Activated CD8-positive, alpha-beta memory T cell treated with anti-CD3 and anti-CD28 coated beads for 48 hours (primary cell): Measurements from ENCODE around the gene CMIP.
"Not testable (repeated sequence)": the region's sequence is repeated elsewhere in the genome, so short reads cannot be mapped to it uniquely, and the experiment has no call there.

Experiments
- DNase-seq, 3 experiments: peaks; one replicate each; pipeline ENCODE4 v3.0.0-alpha.2; 2020; ENCODE audit warnings: low read depth in 2 of 3, low spot score in 2 of 3

The CMIP gene

DNA sequence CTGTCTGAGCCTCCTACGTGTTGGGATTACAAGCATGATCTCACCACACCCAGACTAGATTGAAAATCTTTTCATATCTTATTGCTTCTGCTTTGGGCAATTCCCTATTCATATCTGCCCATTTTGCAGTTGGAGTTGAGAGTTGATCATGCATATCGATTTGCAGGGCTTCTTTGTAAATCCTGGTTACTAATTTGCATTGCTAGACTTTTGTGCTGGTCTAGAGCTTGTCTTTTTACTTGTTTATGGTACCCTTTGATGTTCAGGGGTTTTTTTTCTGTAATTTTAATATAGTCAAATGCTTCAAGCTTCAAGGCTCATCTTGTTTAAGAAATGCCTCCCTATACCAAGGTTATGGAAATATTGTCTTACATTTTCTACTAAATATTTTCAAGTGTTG, 23.5 kb upstream of the CMIP start:
- DNase-seq, result no peak

DNA sequence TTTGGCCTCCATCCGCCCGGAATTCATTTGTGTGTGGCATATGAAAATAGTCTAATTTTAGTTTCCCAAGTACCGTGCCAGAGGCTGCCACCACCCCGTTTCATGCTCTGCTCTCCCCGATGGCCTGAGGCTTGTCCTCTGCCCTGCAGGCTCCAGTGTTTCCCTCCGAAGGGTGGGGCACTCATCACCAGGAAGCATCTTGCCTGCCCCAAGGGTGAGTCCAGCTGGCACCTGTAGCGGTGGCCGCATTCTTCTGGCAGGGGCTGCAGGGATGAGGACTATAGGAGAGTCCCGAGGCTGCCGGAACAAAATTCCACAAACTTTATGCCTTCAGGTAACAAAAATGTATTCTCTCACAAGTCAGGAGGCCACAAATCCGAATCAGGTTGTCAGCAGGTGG, 23.1 kb upstream of the CMIP start:
- DNase-seq, result no peak

DNA sequence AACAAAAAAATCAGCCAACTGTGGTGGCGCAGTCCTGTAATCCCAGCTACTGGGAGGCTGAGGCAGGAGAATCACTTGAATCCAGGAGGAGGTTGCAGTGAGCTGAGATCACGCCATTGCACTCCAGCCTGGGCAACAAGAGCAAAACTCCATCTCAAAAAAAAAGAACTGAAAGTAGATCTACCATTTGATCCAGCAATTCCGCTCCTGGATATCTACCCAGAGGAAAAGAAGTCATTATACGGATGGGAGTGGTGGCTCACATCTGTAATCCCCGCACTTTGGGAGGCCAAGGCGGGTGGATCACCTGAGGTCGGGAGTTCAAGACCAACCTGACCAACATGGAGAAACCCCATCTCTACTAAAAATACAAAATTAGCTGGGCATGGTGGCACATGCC, 22.5 kb upstream of the CMIP start:
- not testable (repeated sequence) for DNase-seq

DNA sequence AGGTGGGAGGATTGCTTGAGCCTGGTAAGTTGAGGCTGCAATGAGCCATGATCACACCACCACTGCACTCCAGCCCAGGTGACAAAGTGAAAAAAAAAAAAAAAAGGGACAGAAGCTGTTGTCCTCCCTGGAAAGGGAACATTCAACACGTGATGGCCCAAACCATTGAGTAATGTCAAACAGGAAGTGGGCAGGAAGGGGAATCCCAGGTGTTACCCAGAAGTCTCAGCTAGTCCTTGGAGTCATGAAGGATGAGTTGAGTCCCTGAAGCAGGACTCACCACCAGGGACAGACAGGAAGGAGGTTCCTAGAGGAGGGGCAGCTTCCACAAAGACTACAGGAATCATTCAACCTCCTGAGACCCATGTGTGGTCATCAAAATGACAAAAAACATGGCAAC, 19.8 kb upstream of the CMIP start:
- DNase-seq, result no peak

DNA sequence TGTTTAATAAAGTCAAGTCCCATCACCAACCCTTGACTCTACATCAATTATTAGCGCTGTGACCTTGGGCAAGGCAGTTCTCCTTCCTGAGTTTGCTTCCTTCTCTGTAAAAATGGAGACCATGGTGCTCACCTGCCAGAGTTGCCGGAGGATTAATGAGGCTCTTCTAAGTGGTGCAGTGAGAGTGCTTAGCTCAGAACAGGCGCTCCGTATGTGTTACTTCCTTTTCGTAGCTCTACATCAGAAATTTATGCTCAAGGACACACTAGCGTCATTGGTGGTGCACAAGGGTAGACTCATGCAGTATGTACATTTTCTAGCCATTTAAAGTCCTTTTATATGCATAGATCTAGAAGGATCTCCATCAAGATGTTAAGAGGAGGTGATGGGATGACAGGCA, 17.4 kb upstream of the CMIP start:
- no peak for DNase-seq

DNA sequence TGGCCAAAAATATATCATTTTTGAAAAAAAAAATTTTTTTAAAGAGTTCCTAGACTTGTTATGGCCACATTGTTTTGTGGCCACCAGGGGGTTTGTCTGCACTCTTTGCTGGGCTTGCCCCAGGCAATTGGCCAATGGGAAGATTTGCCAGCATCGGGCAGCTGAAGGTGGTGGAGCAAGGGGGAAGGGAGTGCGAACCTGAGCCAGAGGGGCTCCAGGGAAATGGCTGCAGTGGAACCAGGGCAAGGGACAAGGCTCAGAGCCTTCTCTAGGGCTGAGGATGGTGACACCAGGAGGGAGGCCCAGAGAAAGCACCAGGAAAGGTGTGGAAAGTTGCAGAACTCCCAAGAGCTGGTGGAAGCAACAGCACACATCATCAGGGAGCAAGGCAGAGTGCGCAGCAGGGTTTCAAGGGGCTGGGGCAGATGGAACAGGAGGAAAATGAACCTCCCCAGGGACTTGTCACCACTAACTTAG, 15.5 kb upstream of the CMIP start:
- DNase-seq, result no peak

DNA sequence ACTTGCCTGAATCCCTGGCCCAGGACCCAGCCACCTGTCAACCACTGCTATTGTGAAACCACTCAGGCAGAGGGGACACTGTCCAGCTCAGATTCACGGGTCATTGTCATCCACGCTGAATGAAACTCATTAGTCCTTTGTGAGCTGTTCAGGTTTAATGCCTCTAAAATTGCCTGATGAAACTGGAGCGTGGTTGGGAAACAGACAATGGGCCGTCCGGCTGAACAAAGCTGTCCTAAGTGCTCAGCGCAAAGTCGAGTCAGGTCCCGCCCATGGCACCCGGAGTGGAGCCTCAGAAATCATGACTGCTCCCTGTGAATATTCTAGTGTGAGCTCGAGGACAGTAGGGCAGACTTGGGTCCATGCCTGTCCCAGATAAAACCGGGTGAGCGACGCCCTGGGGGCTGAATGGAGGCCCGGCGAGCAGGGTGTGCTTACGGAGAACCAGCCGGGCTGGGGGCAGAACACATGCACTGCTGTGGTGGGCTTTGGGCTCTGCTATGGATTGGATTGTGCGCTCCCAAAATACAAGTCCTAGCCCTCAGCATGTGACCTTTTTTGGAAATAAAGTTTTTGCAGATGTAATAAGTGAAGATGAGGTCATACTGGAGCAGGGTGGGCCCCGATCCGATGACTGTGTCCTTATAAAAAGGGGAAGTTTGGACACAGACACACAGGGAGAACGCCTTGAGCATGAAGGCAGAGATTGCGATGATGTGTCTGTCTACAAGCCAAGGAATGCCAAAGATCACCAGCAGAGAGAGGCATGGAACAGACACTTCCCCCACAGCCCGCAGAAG, 12.9 kb upstream of the CMIP start:
- no peak for DNase-seq

DNA sequence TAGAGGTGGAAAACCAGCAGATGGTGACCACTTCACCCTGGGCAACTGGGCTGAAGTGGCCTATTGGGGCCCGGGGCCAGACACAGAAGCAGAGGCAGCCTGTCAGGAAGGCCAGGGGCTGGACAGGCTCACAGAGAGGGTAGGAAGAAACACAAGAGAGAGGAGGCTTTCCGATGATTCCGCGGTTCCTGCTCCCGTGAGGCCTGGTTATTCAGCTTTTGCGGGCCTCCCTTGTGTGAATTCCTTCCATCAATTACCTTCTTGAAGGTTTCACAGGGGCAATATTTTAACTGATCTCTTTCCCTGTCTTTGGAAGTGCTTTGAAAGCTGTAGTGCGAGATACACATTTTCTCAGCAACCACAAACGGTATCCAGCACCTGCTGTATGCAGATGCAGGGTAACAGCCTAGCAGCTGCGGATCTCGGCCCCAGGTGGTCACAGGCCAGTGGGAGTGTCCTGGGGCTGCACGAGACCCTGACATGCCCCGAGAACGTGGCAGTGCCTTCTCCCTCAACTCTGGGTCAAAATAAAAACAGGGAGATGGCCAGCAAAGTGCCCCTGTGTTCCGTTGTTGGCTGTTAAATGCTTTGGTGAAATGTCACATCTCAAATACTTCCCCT, 11.6 kb upstream of the CMIP start:
- no peak for DNase-seq

DNA sequence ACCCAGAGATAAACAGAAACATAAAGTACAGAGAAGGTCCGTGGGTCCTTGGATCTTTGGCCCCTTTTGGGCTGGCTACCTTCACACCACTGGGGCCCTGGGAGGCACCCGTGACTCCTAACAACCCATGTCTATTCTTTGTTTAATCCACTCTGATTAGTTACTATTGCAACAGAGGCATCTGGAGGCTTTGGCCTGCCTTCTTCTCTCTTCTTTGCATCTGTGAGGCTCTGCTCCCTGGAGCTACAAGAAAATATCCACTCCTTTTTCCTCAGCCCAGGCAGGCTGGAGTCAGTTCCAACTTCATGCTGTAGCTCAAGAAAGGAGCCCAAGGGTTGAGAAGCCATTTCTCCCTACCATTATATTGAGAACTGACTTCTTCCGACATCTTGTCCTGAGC, 9.5 kb upstream of the CMIP start:
- no peak for DNase-seq

DNA sequence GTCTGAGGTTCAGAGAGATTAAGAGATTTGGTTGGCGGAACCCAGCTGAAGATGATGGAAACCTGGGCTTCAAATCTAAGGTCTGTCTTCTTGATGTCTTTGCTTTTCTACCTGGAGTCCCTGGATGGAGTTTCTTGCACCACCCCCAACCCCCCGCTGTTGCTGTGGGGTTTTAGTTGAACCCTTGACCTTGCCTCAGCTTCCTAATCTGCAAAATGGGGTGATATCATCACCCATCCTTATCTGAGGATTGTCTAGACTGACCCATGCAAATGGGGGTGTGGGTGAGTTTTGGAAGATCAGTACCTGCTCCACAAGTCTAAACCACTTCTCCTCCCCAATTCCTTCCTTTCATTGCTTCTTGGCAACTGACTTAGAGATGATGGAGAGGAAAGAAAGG, 9.0 kb upstream of the CMIP start:
- no peak for DNase-seq

DNA sequence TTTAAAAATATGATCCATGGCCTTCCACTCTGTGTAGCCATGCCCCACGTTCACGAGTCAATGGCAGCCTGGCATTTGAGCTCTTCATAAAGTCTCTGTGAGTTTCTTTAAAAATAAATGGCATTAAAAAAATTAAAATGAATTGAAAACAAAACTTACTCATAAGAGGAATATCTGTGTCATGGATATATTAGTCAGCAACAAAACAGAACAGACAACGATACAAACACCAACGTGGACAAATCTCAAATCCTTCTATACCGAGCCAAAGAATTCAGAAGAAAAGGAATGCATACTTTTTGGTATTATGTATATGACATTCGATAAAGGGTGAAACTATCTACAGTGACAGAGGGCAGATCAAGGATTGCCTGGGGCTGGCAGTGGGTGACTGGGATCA, 8.2 kb upstream of the CMIP start:
- no peak for DNase-seq

DNA sequence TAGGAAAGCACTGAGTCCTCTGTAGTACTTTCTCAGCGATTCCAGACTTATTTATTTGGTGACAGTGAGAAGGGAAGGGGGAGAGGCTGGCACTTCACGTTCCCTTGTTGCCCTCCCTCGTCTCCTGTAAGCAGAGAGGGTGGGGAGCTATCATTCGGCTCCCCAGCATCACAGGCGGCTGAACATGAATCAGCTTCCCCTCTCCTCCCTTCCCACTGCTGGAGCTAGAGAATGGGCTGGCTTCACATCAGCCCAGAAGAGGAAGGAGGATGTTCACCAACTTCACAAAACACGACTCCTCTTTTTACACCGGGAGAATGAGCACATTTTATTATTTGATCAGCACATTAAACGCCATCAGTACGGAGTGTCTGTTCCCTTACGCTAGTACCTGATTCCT, 6.7 kb upstream of the CMIP start:
- DNase-seq, result no peak

DNA sequence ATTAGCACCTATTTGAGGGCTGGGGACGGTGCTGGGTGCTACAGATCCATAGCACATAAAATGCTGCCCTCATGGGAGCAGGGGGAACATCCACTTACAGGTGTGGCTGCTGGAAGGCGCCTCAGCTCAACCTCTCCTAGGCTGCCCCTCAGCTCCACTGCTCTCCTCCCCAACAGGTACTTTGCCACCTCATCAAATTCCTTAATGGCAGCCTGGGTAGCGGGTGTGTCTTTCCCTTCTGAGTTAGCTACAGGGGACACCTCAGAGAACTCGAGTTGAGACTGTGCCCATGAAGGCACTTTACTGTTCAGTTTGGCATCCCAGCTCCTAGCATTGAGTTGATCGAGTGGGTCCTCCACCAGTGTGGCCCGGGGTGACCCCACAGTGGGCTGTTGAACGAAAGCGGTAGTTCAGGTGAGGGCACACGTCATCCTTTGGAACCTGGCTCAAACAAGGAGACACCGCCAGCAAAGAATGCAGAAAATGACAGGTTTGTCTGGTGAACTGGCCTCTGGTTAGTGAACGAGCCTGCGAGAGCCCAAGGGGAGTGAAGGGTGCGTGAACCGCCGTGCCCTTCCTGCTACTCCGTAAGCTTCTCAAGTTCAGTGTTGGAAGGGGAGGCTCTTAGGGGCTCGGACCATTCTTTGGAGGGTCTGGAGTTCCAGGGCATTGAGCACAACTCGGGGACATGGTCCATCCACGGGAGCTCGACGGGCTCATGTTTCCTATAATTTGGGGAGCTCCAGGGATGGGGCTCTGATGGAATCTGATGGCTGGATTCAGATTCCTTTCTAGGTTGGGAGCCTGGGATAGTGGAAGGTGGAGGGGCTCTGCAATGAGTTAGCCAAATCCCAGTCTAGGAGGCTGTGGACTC, 3.5 kb upstream of the CMIP start:
- no peak for DNase-seq

DNA sequence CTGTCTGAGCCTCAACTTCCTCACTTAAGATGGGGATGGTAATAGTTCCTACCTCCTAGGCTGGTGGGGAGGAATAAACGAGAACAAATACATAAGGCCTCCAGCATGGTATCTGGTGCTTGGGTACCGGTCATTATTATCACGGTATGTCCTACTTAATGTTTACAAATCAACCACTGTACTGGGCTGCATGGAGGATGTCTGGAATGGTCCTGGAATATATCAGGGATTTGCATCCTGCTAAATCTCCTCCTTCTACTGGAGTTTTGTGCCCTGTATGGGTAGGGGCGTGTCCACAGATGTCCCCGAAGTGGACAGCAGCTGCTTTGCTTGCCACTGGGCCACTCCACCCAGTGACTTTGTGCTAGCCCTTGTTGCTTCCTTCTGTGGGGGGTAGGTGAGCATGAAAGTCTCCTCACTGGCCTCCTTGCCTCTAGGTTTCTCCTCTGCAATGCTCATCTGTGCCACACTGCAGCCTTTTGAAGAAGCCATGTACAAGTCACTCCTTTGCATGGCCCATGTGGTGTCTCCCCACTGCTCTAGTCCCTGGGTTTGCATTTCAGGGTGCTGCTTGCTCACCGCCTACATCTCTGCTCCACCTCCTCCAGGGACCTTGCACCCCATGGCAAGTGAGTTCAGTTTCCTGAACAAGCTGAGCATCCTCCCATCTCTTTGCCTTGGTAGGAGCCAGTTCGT, 2.2 kb upstream of the CMIP start:
- no peak for DNase-seq

DNA sequence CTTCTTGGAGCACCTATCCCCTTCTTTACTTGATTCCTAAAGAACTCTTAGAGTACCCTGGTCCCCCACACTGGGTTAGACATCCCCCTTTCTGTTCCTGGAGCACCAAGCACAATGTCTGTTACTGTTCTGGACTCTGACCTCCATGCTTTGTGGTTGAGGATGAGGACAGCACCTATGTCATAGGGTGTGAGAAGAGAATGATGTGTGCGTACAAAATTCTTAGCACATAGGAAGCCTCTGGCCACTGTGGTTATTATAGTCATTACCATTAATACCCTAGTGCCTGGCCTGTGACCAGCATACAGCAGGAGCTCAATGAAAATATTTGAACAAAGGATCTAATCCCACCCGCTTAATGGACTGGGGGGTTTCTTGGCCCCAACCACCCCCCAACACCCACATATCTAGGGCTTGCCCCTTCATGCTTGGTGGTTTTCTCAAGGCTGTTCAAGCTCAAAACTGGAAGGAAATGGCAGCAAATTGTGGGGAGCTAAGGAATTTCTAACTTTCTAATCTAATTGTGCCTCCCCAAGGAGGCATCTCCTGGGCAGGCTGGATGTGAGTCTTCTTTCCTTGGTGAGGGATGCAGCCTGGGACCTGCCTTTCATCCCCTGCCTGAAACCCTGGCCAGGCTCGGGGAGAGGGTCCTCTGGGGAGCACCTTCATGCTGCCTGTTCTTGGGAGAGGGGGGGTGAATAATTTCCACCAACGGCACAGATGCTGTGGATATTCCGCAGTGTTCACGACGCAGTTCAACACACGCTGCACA, 1.5 kb upstream of the CMIP start:
- no peak for DNase-seq

DNA sequence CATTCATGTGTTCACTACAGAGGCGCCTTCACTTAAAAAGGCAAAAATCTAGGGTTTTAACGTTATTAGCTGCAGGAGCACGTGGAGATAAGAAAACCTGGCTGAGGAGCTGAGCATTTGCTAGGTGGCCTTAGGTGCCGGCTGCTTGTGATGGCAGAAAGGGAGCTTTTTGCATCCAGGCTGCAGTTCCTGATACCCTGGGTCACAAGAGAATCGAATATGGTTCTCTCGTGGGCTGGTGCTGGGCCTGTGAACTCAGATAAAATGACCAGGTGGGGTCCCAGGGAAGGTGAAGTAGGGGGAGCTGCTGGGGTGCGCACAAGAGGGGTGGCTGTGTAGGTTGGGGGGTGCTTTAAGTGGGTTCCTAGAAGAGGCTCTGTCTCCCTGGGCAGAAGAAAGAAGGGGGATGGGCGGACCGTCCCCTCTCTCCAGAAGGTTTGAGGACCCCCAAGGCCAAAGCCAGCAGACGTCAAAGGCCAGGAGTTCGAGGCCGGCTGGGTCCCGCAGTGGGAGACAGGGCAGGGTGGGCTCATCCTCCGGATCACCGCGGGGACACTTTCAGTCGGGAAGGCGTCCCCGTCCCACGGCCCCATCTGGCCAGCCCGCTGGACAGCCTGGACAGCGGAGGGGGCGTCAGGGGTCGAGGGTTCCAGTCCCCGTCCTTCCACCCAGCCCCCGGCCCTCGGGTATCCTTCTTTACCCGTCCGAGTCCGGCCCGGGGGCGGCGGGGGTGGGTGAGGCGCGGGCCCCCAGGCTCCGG, 740 bp upstream of the CMIP start:
- DNase-seq, result no peak

DNA sequence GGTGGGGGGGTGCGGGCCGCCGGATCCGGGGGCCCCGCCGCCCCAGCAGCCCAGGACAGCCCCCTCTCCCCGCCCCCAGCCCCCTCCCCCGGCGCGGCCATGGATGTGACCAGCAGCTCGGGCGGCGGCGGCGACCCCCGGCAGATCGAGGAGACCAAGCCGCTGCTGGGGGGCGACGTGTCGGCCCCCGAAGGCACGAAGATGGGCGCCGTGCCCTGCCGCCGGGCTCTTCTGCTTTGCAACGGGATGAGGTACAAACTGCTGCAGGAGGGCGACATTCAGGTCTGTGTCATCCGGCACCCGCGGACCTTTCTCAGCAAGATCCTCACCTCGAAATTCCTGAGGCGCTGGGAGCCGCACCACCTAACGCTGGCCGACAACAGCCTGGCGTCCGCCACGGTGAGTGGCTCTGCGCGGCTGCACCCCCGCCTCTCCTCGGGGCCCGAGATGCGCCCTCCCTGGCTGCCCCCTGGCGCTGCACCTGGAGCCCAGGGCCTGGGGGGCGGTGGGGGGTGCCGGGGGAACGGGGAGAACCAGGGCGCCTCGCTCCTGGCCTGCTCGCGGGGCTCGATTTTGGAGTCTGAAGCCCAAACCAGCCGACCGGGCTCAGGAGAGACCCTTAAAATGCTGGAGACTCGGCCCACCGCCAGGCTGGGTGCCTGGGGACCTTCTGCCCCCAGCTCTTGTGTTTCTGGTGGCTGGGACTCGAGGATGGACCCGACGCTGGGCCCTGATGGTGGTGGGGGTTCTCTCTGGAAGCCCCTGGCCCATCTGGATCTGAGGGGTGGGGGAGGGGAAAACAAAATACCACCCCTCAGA, 744 bp downstream of the CMIP start:
- peak in 2 of 3 experiments; percentile 15 to 27 for DNase-seq

DNA sequence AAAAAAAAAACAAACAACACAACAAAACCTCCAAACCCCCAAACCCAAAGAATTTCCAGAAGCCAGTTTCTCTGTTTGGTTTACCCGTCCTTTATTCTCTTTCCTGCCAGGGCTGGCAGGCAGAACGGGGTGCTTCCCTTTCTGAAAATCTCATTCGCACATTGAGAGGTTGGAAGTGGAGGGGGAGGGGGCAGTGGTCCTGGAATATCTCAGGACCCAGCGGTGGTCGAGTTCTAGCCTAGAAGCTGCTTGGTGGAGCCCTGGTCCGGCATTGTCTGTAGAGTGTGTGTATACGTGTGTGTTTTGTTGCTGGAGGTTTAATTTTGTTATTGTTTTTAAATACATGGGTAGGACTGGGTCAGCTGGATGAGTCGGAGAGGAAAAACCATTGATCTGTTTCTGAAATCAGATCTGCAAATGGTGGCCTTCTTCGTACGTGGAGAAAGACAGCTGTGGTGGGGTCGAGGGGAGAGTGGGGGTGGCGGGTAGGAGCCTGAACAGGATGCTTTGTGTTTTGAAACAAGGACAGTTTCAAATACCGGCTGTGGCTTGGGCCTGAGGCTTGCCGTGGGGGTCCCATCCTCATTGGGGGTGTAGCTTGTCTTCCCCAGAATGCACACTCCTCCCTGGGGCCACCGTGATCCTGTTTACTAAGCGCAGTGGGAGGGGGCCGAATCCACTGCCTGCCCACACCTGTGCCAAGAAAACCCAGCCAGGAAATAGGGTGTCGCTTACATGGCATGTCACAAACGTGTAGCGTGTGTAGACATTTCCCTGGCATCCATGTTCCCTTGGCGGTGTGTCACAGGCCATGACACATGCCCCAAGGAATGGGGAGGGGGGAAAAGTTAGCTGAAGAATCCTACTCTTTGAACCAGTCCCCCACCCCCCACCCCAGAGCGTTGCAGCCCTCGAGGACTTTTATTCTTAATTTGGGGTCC, 1.6 kb downstream of the CMIP start:
- DNase-seq, result no peak
